H1 (cell line): ENCODE data around the gene MPP2.

Experiments
- CTBP2 ChIP-seq: IDR thresholded peaks from 2 replicates; pipeline ENCODE4 v1.7.0; 2011; ENCODE audit warnings: borderline replicate concordance, mild to moderate bottlenecking, moderate library complexity, mixed read lengths, low read length; ENCODE audit not compliant: insufficient read depth, insufficient read length
- EZH2 ChIP-seq: fragments of 200-600 bp; sonication (generic); IDR thresholded peaks from 2 replicates; pipeline ENCODE4 v1.7.1; 2012; ENCODE audit warnings: low read depth, mild to moderate bottlenecking, moderate library complexity, low read length, inconsistent platforms; ENCODE audit not compliant: severe bottlenecking
- MAFK ChIP-seq: IDR thresholded peaks from 2 replicates; pipeline ENCODE4 v1.6.1; 2012; ENCODE audit warnings: low read depth, mild to moderate bottlenecking, improper control_type of control experiment, low read length
- PHF8 ChIP-seq: fragments of 200-600 bp; sonication (generic); conservative IDR thresholded peaks from 2 replicates; pipeline ENCODE4 v1.7.1; 2012; ENCODE audit warnings: low read depth, mild to moderate bottlenecking, inconsistent platforms, low read length, moderate library complexity
- POLR2A ChIP-seq, 2 experiments: IDR thresholded peaks; 1 replicate in 1 of 2; 2 replicates in 1 of 2; pipeline ENCODE4 v1.6.1; 2011; ENCODE audit warnings: low read depth in 2 of 2, low read length in 2 of 2, mild to moderate bottlenecking in 2 of 2; ENCODE audit errors: control extremely low read depth in 1 of 2
- POLR2AphosphoS5 ChIP-seq: IDR thresholded peaks from 2 replicates; pipeline ENCODE4 v1.6.1; 2011; ENCODE audit warnings: low read depth, low read length
- RAD21 ChIP-seq, 2 experiments: IDR thresholded peaks in 1 of 2; conservative IDR thresholded peaks in 1 of 2; 2 replicates each; pipeline ENCODE4 v1.6.1; 2011; ENCODE audit warnings: low read depth in 2 of 2, low read length in 2 of 2, improper control_type of control experiment in 1 of 2, inconsistent platforms in 1 of 2, mild to moderate bottlenecking in 1 of 2, moderate library complexity in 1 of 2
- TAF7 ChIP-seq: optimal IDR thresholded peaks from 2 replicates; pipeline ENCODE3; 2011; ENCODE audit warnings: low read depth, mild to moderate bottlenecking, inconsistent platforms, low read length, moderate library complexity, borderline replicate concordance
- TF ChIP-seq, protein P1 (sequence below), 3 experiments: IDR thresholded peaks; 1 replicate in 2 of 3; 2 replicates in 1 of 3; pipeline versions ENCODE4 v1.5.1 to v1.6.1; 2011; ENCODE audit warnings: low read length in 3 of 3, mild to moderate bottlenecking in 3 of 3, inconsistent platforms in 2 of 3, low read depth in 1 of 3, moderate library complexity in 1 of 3; ENCODE audit not compliant: insufficient read depth in 1 of 3; ENCODE audit errors: control extremely low read depth in 1 of 3

DNA sequence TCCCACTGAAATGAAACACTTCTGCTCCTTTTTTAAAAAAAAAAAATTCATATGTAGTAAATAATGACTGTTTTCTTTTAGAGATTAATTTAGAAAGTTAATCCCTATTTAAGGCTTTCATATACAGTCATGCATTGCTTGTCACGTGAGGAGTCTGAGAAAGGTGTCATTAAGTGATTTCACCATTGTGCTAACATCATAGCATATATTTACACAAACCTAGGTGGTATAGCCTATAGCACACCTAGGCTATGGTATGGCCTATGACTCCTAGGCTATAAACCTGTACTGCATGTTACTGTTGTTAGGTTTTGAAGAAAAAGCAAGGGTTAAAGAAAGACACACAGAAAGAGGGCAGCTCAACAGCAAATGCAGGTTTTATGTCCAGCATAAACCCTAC is 21.3 kb upstream of the MPP2 start:
- TF ChIP-seq, protein P1, sequence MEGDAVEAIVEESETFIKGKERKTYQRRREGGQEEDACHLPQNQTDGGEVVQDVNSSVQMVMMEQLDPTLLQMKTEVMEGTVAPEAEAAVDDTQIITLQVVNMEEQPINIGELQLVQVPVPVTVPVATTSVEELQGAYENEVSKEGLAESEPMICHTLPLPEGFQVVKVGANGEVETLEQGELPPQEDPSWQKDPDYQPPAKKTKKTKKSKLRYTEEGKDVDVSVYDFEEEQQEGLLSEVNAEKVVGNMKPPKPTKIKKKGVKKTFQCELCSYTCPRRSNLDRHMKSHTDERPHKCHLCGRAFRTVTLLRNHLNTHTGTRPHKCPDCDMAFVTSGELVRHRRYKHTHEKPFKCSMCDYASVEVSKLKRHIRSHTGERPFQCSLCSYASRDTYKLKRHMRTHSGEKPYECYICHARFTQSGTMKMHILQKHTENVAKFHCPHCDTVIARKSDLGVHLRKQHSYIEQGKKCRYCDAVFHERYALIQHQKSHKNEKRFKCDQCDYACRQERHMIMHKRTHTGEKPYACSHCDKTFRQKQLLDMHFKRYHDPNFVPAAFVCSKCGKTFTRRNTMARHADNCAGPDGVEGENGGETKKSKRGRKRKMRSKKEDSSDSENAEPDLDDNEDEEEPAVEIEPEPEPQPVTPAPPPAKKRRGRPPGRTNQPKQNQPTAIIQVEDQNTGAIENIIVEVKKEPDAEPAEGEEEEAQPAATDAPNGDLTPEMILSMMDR (IDR thresholded peaks at IDR 0.05; ENCODE audit: control extremely low read depth in 1 of 3, insufficient read depth in 1 of 3, low read depth in 1 of 3, low read length in 3 of 3), result no peak
- TF ChIP-seq PHF8 (no peak), POLR2A (IDR thresholded peaks at IDR 0.05; ENCODE audit: control extremely low read depth in 1 of 2, low read depth in 2 of 2, low read length in 2 of 2) (no peak), TAF7 (no peak), RAD21 (IDR thresholded peaks at IDR 0.05 in 1 of 2, conservative IDR thresholded peaks at IDR 0.05 in 1 of 2; ENCODE audit: low read depth in 2 of 2, low read length in 2 of 2) (no peak), EZH2 (no peak), MAFK (no peak), CTBP2 (no peak), POLR2AphosphoS5 (no peak)
